ENCODE results near the gene CANT1.

CANT1 gene

DNA sequence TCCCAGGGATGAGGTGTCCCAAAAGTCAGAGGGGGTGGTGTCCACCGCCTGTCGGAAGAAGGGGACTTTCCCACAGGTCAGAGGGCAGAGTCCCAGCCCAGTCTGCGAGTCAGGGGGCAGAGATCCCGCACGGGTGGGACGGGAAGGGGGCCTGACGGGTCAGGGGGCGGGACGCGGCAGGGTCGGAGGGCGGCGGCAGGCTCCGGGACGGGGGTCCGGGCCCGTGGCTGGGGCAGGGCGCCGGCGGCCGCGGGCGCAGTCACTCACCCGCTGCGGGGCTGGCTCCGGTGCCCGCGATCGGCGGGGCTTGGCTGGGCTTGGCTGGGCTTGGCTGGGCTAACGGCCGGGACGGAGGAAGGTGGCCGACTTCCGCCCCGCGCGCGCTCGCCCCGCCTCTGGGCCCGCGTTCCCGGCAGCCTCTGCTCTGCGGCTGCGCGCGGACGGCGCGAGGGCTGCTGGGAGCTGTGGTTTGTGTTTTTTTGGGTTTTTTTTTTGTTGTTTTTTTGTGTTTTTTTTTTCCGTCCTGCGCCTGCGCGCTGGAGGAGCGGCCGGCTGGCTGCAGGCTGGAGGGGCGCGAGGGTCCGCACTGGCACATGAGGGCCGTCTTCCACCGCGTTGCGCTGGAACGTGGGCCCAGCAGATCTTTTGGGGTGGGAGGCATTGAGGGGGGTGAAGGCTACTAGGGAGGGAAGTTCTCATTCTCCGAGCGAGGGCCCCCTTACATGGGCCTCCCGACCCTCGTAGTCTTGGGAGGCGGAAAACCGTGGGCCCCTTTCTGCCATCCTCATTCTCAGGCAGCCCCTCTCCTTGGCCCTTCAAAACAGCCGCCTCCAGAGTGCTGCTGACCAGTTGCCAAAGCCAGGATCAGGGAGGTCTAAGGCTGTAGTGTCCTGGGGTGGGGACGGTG, at the start of gene CANT1:
Gene CANT1, minus strand, starts transcription at position 368 of the 907 bp plus-strand sequence. CDS start 12,142 bp downstream, outside the sequence.
- DNase-seq (ENCODE audit: low spot score), result peak; percentile 66

DNA sequence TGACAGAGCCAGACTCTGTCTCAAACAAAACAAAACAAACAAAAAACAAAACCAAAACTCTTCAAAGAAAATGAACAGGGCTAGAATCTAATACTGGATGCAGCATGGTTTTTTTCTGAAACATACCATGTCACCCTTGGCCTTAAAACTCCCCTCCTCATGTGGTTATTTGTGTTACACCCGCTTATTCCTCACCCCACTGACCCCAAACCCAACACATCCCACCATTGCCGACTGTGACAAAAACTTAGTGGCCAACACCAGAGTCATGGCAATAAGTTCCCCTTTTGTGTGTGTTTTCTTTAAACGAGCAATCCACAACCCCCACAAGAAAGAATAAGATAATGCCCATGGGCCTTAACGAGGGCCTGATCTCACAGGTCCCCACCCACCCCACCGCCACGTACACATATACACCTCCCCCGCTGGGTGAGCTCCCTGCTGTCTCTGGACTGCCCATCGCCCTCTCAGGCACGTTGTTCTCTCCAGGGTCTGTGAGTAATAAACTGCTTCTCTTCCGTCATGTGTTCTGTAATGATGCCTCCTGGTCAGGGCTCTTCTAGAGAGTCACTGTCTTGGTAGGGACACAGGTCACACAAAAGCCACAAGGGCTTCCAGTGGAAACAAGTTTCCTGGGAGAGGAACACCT, 48.3 kb upstream of the CANT1 start:
- no peak for DNase-seq (ENCODE audit: low spot score)

DNA sequence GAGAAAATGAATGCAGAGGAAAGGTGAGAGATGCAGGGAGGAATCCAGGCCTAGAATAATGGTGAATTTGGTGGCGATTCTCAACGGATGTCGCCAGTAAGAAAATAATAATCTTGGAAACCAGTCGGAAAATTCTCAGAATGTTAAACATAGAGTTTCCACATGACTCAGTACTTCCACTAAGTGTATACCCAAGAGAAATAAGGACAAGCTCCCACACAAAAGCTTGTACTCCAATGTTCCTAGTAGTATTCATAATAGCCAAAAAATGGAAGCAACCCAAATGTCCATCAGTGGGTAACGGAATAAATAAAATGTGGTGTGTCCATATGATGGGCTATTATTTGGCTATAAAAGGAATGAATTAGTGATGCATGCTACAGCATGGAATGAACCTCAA, 45.6 kb upstream of the CANT1 start:
- DNase-seq (ENCODE audit: low spot score), result no peak

DNA sequence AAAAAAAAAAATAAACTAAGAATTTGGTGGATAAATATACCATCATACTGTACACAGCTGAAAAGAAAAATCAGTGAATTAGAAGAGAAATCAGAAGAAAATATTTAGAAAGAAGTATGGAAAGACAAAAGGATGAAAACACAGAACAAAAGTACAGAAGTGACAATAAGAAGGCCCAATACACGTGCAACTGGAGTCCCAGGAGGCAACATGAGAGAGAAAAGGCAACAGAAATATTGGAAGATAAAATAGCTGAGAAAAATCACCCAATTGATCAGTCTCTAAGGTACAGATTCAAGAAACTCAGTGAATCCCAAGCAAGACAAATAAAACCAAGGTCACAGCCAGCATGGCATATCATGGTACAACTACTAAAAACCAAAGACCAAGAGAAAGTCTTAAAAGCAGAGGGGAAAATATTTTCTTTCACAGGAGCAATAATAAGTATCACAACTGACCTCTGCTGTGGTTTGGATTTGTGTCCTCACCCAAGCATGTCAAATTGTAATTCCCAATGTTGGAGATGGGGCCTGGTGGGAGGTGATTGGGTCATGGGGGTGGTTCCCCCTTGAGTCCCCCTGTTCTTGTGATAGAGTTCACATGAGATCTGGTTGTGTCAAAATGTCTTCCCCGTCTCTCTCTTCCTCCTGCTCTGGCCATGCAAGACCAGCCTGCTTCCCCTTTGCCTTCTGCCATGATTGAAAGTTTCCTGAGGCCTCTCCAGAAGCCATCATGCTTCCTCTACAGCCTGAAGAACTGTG, 44.8 kb upstream of the CANT1 start:
- DNase-seq (ENCODE audit: low spot score), result no peak

DNA sequence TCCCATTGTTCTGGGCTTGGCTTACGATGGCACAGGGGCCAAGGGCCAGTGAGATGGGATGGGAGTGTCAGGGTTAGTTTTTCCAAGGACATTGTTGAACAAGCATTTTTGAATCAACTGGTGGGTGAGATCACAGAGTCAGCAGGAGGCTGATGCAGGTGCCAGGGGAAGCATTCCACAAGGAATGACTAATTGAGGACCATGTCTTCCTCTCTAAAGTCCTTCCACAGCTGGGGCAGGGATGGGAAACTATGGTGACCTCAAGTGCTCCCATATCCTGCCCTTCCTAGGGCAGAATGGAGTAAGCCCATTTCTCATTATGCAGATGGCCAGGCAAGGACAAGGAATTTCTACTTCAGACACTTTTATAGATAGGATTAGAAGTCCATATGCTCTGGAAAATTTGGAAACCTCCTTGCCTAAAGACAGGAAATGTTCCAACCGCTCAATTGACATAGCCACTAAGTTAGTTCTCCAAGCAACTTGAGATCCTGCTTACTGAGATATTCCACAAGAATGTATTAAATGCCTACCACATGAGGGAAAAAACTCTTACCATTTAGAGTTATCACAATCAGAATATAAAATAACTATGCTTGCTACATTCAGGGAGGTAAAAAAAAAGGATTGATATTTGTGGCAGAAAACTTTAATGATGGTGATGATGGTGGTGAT, 43.8 kb upstream of the CANT1 start:
- no peak for DNase-seq (ENCODE audit: low spot score)

DNA sequence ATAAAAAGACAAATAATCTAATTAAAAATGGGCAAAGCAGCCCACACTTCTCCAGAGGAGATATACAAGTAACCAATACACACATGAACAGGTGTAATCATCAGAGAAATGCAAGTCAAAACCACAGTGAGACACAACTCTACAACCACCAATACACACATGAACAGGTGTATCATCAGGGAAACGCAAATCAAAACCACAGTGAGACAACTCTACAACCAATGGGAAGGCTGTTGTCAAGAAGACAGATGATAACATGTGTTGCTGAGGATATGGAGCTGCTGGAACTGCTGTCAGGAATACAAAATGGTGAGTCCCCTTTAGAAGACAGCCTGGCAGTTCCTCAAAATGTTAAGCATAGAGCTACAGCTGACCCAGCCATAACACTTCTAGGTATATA, 42.6 kb upstream of the CANT1 start:
- DNase-seq (ENCODE audit: low spot score), result no peak

DNA sequence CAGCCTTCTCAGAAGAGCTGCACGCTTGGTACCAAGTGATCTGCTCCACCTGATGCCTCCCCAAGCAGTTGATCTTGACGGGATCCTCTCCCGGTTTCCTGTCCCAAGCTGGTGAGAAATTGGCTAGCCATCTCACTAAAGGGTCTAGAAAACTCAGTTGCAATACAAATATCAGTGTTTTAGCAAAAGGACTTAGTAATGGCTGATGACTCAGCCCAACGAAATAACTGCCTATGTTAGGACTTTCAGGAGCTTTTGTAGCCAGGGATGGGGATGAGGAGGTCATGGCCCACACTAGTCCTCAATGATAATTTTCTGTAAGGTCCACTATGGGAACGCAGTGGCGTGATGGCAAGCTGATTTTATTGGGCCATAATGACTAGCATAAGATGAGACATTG, 41.7 kb upstream of the CANT1 start:
- no peak for DNase-seq (ENCODE audit: low spot score)

DNA sequence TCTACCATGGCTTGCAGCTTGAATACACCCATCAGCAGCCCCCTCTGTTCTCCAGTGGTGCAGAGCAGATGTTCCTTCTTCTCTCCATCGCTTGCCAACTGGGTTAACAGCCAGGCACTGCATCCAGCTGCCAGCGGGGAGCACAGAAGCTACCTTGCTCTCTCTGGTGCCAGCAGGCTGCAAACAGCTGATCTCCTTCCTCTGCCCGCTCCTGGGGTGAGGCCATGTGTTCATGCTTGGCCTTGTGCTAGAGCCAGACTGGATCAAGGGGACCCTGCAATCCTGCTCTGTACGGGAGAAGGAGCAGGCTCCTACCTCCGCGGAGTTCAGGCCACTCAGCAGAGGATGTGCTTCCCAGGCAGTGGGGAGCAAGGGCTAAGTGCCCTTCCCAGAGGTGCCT, 41.0 kb upstream of the CANT1 start:
- no peak for DNase-seq (ENCODE audit: low spot score)

DNA sequence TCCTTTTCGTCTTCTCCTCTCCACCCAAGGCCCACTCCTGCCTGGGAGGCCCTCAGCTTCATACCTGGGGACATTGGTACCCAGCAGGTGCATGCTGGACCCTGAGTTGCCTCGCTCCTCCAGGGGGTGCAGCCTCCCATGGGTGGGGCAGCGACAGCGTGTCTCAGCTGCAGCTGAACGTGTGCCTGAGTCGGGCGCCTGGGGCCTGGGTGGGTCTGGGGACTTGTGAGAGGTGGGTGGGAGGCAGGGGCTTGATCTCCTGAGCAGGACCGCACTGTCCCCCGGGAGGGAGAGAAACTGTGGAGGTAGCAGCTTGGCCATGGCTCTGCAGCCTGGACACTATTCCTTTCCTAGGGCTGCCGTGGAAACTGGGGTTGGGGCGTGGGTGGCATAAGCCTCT, 40.3 kb upstream of the CANT1 start:
- no peak for DNase-seq (ENCODE audit: low spot score)

DNA sequence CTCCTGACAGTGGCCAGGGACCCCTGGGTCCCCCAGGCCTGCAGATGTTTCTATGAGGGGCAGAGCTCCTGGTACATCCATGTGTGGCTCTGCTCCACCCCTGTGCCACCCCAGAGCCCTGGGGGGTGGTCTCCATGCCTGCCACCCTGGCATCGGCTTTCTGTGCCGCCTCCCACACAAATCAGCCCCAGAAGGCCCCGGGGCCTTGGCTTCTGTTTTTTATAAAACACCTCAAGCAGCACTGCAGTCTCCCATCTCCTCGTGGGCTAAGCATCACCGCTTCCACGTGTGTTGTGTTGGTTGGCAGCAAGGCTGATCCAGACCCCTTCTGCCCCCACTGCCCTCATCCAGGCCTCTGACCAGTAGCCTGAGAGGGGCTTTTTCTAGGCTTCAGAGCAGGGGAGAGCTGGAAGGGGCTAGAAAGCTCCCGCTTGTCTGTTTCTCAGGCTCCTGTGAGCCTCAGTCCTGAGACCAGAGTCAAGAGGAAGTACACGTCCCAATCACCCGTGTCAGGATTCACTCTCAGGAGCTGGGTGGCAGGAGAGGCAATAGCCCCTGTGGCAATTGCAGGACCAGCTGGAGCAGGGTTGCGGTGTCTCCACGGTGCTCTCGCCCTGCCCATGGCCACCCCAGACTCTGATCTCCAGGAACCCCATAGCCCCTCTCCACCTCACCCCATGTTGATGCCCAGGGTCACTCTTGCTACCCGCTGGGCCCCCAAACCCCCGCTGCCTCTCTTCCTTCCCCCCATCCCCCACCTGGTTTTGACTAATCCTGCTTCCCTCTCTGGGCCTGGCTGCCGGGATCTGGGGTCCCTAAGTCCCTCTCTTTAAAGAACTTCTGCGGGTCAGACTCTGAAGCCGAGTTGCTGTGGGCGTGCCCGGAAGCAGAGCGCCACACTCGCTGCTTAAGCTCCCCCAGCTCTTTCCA, 39.5 kb upstream of the CANT1 start:
- DNase-seq (ENCODE audit: low spot score), result no peak

DNA sequence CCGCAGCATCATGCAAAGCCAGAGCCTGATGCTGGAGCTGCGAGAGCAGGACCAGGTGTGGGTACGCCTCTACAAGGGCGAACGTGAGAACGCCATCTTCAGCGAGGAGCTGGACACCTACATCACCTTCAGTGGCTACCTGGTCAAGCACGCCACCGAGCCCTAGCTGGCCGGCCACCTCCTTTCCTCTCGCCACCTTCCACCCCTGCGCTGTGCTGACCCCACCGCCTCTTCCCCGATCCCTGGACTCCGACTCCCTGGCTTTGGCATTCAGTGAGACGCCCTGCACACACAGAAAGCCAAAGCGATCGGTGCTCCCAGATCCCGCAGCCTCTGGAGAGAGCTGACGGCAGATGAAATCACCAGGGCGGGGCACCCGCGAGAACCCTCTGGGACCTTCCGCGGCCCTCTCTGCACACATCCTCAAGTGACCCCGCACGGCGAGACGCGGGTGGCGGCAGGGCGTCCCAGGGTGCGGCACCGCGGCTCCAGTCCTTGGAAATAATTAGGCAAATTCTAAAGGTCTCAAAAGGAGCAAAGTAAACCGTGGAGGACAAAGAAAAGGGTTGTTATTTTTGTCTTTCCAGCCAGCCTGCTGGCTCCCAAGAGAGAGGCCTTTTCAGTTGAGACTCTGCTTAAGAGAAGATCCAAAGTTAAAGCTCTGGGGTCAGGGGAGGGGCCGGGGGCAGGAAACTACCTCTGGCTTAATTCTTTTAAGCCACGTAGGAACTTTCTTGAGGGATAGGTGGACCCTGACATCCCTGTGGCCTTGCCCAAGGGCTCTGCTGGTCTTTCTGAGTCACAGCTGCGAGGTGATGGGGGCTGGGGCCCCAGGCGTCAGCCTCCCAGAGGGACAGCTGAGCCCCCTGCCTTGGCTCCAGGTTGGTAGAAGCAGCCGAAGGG, 38.6 kb upstream of the CANT1 start:
- no peak for DNase-seq (ENCODE audit: low spot score)

DNA sequence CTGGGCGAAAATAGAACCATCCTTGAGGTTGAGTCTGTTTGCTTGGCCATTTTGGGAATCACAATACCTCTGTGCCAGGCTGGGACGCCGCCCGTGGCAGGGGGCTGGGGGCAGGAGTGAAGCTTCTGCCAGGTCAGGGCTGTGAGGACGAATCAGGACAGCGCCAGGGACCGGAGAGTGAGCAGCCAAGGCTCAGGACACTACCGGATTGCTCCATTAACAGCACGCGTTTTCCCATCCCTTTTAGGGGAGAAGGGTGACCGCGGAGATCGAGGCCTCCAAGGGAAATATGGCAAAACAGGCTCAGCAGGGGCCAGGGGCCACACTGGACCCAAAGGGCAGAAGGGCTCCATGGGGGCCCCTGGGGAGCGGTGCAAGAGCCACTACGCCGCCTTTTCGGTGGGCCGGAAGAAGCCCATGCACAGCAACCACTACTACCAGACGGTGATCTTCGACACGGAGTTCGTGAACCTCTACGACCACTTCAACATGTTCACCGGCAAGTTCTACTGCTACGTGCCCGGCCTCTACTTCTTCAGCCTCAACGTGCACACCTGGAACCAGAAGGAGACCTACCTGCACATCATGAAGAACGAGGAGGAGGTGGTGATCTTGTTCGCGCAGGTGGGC, 37.8 kb upstream of the CANT1 start:
- DNase-seq (ENCODE audit: low spot score), result no peak

DNA sequence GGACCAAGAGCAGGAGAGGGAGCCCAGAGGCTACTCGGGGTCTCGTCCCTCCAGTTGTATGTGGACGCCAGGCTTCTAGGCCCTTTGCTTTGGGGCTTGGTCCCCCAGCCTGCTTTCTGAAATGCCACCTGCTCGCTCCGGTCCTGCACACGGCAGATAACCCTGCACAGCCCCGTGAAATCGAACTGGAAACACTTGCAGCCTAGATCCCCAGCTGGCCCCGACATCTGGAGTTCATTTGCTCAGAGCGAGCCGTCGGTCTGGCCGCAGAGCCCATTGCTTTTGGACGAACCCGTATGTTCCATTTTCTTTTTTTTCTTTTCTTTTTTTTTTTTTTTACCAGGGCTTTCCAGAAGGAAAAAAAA, 37.3 kb upstream of the CANT1 start:
- DNase-seq (ENCODE audit: low spot score), result no peak

DNA sequence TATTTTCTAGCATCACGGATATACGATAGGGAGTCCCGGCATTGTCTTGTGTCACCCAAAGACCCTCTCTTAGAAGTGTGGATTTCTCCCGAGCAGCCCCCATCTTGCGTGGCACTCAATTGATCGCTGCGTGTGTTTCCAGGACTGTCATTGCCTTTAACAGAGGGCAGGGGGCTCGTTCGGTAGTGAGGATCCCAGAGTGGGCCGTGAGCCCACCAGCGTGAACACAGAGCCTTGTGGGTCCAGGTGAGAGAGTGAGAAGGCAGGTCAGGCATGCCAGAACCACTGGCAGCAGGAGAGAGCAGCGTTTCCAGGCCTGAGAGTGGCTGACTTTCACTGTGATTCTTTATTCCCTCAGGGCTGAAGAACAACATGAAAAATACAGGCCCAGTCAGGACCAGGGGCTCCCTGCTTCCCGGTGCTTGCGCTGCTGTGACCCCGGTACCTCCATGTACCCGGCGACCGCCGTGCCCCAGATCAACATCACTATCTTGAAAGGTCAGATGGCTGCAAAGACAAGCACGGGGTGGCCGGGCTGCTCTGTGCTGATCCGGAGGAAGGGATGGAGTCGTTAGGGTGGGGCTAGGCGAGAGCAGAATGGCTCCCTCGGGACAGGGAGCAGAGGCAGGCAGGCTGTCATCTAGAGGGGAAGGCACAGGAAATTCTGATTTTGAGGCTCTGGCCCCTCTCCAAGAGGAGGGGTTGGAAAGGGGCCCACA, 36.8 kb upstream of the CANT1 start:
- DNase-seq (ENCODE audit: low spot score), result no peak

DNA sequence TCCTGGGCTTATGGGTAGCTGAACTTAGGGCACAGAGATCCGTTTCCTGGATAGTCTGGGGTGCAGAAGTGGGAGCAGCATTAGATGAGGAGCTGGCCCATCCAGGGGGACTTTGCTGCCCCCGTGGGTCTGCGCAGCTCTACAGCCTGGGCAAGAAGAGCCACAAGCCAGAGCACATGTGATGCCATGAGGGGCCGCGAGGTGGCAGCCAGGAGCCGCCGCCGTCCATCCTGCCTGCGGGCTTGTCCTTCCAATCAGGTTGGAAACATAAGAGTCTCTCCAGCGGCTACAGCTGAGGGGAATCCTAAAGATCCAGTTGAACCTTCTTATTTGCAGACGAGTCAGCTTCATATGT, 36.3 kb upstream of the CANT1 start:
- peak; percentile 60 for DNase-seq (ENCODE audit: low spot score)

DNA sequence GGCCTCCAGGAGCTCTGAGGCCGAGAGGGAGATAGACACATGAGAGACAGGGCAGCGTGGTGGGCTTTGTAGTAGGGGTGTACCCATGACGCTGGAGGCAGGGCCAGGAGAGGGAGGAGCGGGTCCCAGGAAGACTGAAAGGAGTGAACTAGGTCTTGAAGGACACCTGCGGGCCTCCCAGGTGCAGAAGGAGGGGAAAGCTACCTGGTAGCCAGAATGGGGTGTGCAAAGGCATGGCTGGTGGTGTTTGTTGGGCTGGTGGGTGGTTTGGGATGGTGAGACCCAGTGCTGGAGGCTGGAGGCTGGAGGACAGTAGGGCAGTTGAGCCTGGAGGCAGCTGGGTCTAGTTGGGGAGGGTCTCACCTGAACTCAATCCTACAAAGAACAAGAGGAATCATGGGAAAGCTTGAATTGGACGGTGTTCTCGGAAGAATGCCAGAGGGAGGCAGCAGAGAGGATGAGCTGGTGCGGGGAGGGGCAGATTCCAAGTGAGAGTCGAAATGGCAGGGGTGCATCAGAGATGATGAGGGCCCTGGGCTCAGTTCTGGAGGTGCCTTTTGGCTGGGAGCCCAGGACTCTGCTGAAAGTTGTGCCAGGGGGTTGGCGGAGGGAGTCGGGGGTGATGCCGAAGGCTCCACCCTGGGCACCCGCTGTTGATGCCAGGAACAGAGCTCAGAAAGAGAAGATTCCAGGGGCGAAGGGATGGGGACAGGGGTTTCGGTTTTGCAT, 35.6 kb upstream of the CANT1 start:
- no peak for DNase-seq (ENCODE audit: low spot score)

DNA sequence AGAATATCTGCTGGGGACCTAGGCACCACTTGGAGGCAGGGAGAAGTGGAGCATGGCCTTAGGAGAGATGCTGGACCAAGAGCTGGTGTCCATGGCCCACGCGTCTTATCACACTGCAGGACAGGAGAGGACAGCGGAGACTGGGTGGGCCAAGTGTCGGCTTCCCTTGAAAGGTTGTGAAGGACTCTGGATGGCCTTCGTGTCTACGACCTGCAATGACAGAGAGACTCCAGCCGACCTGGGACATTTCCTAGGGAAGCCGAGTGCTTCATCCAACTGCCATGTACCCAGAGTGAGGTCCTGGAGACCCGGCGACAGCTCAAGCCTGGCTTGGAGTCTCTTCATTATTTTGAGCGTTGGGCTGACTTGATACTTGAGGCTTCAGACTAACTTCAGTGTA, 34.9 kb upstream of the CANT1 start:
- DNase-seq (ENCODE audit: low spot score), result no peak

DNA sequence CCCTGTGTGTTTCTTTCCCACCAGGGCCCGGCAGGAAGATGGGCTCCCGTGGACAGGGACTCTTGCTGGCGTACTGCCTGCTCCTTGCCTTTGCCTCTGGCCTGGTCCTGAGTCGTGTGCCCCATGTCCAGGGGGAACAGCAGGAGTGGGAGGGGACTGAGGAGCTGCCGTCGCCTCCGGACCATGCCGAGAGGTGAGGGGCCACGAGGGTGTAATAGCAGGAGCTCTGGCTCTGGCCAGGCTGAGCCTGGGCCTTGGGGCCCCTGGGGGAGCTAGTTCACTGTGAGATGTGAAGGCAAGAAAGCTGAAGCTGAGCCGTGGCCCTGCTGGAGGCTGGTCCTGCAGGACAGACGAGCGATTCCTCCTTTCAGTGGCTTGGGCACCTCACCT, 34.4 kb upstream of the CANT1 start:
- DNase-seq (ENCODE audit: low spot score), result no peak

Measured in SW480 (cell line).